ENCODE data around the gene FAM20C. TPM values are rescaled to one million over a fixed set of nuclear protein-coding genes. Genes with fewer than 3 reads are reported as not detected.
"Not testable (repeated sequence)": the region's sequence is repeated elsewhere in the genome, so short reads cannot be mapped to it uniquely, and the experiment has no call there.

Gene FAM20C
- total RNA-seq, 1 donor from 2014 or later = 1.0 TPM

DNA sequence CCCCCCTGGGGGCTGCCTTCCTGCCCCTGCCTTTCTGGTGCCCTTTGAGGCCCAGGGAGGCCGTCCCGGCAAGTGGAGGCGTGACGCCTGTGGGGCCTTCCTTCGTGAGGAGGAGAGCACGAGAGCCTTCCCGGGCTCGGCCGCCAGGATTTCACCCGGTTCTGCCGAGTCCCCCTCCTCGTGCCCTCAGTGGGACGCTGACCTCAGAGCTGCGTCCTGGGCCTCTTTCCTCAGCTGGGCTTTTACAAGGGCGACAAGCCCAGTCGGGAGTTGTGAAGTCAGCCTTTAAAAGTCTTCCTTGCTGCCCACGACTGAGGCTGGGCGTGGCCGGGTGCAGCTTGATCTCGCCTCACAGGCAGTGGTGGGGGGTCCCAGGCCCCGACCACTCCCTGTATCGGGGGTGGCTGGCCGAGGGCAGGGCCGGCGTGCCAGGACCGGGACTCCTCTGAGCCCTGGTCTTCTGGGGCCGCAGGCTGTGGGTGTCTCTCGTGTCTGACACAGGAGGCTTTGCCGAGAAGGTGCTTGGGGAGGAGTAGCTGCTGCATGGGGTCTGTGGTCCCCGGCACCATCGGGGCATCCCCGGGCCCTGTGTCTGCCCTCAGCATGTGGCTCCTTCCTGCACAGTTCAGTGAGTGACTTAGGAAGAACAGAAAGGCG, 41.8 kb downstream of the FAM20C start:
- H3K27ac Mint-ChIP-seq = no peak overlapping the region
- H3K27me3 Mint-ChIP-seq = no peaks in the 10 kb centered on the region
- no peaks in the 10 kb centered on the region for H3K4me1 Mint-ChIP-seq
- no peak for DNase-seq
- intact Hi-C loops (cut with micrococcal nuclease) = no loop called here
- no peaks in the 10 kb centered on the region for H3K36me3 Mint-ChIP-seq (ENCODE audit: low read depth)
- no peak overlapping the region for H3K4me3 Mint-ChIP-seq
- H3K9me3 Mint-ChIP-seq = no peaks in the 10 kb centered on the region

DNA sequence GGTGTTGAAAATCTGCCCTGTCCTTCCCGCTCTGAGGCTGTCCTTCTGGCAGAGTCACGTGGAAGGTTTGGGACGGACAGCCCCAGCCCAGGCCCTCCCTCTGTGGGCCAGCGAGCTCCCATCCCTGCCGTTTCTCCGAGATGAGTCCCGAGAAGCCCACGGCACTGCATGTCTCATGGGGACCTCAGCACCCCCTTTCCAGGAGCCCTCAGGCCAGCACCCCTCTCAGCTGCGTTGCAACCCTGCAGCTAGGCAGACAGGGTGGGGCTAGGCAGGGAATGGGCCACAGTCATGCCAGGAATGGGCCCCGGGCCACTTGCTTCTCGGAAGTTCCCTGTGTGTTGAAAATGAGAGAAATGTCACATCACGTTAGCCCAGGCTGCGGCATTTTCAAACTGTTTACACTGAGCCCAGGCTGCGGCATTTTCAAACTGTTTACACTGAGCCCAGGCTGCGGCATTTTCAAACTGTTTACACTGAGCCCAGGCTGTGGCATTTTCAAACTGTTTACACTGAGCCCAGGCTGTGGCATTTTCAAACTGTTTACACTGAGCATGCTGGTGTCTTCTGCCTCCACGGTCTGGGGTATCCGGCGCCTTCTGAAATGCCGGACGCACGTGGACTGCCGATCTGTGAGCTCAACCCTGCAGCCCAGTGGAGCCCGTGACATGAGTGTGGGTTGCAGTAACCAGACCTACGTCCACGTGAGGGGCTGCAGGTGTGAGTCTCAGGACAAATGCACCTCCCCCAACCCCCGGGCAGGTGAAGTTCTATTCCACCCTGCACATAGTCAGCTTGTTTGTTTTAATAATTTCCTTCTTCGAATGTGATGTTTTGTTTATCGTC, 42.6 kb downstream of the FAM20C start:
- Mint-ChIP-seq H3K4me1 (no peaks in the 10 kb centered on the region), H3K27ac (no peak overlapping the region), H3K27me3 (no peaks in the 10 kb centered on the region), H3K9me3 (no peaks in the 10 kb centered on the region), H3K4me3 (no peak overlapping the region), H3K36me3 (ENCODE audit: low read depth) (no peaks in the 10 kb centered on the region)
- intact Hi-C loops (cut with micrococcal nuclease) = no loop called here
- no peak for DNase-seq

DNA sequence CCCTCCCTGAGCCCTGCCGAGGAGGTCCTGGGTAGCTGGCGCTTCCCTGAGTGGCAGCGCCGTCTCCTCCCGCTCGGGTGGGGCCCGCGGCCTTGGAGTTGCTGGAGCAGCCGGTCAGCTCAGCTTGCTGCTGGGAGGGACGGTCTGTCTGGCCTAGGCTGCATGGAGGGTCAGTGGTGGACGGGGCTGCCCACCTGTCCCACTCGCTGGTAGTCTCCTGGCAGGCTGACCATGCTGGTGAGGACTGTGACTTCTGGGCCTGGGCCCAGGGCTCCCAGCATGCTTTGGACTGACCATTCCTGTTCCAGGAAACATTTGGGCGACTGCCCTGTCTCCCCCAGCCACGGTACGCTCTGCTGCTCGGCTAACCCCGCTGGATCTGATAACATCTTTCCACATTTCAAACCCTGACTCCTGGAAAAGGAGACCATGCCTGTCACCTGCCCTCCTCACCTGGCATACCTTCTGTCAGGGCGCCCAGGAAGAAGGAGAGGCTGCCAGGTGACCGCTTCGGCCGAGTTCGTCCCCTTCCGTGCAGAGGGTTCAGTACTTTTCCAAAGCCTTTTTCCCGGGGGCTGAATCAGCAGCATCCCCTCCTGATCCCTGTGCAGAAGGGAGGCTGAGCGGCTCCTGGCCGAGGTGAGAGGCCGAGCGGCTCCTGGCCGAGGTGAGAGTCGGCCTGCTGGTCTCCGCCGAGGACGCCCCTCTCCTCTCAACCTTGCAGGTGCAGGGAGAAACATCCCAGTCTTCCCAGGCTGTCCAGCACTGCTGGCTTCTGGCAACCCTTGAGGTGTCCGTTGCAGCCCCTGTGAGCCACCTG, 43.4 kb downstream of the FAM20C start:
- H3K4me3 Mint-ChIP-seq = no peak overlapping the region
- no peak for DNase-seq
- no peaks in the 10 kb centered on the region for H3K4me1 Mint-ChIP-seq
- no peak overlapping the region for H3K27ac Mint-ChIP-seq
- intact Hi-C loops (cut with micrococcal nuclease) = no loop called here
- no peaks in the 10 kb centered on the region for H3K36me3 Mint-ChIP-seq (ENCODE audit: low read depth)
- H3K27me3 Mint-ChIP-seq = no peaks in the 10 kb centered on the region
- no peaks in the 10 kb centered on the region for H3K9me3 Mint-ChIP-seq

DNA sequence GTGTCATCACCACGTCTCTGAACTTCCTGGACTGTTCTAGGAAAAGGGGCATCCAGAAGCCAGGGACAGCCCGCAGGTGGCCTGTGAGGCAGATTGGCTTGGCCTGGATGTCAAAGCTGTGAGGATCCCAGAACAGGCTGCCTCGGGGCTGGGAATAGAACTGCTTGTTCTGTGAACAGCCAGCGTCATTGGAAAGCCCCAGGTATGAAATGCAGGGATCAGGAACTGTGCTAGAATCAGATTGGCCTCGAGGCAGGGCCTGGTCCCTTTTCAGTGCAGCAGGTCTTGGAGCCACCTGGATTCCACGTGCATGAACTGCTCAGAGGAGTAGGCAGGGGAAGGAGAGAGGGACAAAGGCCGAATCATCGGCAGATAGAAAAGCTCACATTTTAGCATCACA, 44.6 kb downstream of the FAM20C start:
- Mint-ChIP-seq H3K4me3 (no peak overlapping the region), H3K27ac (no peak overlapping the region), H3K36me3 (ENCODE audit: low read depth) (no peaks in the 10 kb centered on the region), H3K9me3 (no peaks in the 10 kb centered on the region), H3K27me3 (no peaks in the 10 kb centered on the region), H3K4me1 (no peaks in the 10 kb centered on the region)
- no peak for DNase-seq
- intact Hi-C loops (cut with micrococcal nuclease) = no loop called here

DNA sequence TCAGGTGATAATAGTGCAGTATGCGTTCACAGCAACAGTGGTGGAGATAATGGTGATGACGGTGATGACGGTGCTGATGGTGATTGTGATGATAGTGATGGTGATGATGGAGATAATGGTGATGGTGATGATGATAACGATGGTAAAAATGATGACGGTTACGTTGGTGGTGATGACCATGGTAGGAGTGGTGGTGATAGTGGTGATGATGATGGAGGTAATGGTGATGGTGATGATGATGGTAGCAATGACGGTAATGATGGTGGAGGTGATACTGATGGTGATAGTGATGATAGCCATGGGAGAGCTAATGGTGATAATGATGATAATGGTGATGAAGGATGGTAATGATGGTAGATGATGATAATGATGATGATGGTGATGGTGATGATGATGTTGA, 45.0 kb downstream of the FAM20C start:
- intact Hi-C loops (cut with micrococcal nuclease) = no loop called here
- DNase-seq = no peak
- Mint-ChIP-seq H3K4me1 (no peaks in the 10 kb centered on the region), H3K4me3 (no peak overlapping the region), H3K27me3 (no peaks in the 10 kb centered on the region), H3K36me3 (ENCODE audit: low read depth) (no peaks in the 10 kb centered on the region), H3K9me3 (no peaks in the 10 kb centered on the region), H3K27ac (no peak overlapping the region)

DNA sequence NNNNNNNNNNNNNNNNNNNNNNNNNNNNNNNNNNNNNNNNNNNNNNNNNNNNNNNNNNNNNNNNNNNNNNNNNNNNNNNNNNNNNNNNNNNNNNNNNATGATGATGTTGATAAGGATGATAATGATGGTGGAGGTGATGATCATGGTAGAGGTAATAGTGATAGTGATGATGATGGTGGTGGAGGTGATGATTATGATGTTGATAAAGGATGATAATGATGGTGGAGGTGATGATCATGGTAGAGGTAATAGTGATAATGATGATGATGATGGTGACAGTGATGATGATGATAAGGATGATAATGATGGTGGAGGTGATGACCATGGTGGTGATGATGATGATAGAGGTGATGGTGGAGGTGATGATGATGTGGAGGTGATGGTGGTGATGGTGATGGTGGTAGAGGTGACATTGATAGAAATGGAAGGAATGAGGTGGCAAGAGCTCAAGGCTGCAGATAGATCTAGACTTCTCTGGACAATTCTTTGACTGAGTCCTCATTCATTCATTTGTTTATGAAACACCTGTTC, 47.8 kb downstream of the FAM20C start:
- no peak overlapping the region for H3K4me3 Mint-ChIP-seq
- intact Hi-C loops (cut with micrococcal nuclease) = no loop called here

DNA sequence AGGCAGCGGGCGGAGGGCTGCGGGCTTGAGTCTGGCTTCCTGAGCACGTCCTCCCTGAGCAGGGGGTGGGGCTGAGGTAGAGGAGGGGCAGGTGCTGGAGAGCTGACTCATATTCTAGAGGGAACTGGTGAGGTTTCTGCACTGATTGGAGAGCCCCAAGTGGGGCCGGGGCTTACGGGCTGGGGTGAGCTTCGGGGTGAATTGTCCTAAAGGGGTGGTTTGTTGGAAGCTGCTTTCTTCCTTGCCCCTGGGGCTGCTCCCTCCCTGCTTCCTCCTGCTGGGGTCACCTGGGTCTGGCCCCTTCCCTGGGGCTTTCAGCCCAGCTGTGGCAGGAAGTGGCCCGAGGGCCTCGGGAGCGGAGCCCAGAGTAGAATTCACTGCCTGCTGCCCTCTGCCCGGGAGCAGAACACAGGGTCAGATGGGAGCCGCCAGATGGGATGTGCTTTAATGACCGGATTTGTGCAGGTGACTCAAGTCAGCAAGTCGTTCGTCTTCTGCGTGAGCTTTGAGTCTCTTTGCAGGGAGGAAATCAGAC, 48.6 kb downstream of the FAM20C start:
- H3K9me3 Mint-ChIP-seq = no peaks in the 10 kb centered on the region
- H3K27me3 Mint-ChIP-seq = no peaks in the 10 kb centered on the region
- no peaks in the 10 kb centered on the region for H3K36me3 Mint-ChIP-seq (ENCODE audit: low read depth)
- no peak overlapping the region for H3K4me3 Mint-ChIP-seq
- DNase-seq = no peak
- H3K27ac Mint-ChIP-seq = no peak overlapping the region
- intact Hi-C loops (cut with micrococcal nuclease) = no loop called here
- H3K4me1 Mint-ChIP-seq = no peaks in the 10 kb centered on the region

More for the DNA sequence above, 47.8 kb downstream of the FAM20C start:
- no peak for DNase-seq
- H3K4me1 Mint-ChIP-seq = no peaks in the 10 kb centered on the region
- H3K9me3 Mint-ChIP-seq = no peaks in the 10 kb centered on the region
- H3K27ac Mint-ChIP-seq = no peak overlapping the region
- H3K27me3 Mint-ChIP-seq = no peaks in the 10 kb centered on the region
- H3K36me3 Mint-ChIP-seq (ENCODE audit: low read depth) = no peaks in the 10 kb centered on the region

DNA sequence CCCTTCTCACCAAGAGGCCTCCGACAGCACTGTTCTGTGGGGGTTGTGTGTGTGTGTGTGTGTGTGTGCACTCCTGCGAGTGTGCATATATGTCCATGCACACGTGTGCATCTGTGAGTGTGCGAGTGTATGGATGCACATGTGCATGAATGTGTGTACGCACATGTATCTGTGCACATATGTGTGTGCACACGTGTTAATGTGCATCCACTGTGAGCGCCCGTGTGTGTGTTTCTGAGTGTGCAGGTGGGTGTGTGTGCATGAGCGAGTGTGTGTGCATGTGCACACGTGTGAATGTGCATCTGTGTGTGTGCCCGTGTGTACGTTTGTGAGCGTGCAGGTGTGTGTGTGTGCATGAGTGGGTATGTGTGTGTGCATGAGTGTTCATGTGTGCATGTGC, 49.1 kb downstream of the FAM20C start:
- Mint-ChIP-seq H3K4me3 (no peak overlapping the region), H3K4me1 (no peaks in the 10 kb centered on the region), H3K9me3 (no peaks in the 10 kb centered on the region), H3K27ac (no peak overlapping the region), H3K36me3 (ENCODE audit: low read depth) (no peaks in the 10 kb centered on the region), H3K27me3 (no peaks in the 10 kb centered on the region)
- intact Hi-C loops (cut with micrococcal nuclease) = no loop called here
- DNase-seq = no peak

DNA sequence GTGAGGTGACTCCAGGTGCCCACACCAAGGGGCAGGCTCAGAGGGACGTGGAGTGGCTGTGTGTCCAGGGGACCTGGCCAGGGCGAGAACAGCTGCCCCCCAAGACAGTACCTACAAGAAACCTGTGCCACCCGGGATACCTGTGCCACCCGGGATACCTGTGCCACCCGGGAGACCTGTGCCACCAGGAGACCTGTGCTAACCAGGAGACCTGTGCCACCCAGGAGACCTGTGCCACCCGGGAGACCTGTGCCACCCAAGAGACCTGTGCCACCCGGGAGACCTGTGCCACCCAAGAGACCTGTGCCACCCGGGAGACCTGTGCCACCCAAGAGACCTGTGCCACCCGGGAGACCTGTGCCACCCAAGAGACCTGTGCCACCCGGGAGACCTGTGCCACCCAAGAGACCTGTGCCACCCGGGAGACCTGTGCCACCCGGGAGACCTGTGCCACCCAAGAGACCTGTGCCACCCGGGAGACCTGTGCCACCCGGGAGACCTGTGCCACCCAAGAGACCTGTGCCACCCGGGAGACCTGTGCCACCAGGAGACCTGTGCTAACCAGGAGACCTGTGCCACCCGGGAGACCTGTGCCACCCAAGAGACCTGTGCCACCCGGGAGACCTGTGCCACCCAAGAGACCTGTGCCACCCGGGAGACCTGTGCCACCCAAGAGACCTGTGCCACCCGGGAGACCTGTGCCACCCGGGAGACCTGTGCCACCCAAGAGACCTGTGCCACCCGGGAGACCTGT, 50.6 kb downstream of the FAM20C start:
- intact Hi-C loops (cut with micrococcal nuclease); H3K9me3 Mint-ChIP-seq; H3K36me3 Mint-ChIP-seq (ENCODE audit: low read depth); H3K4me1 Mint-ChIP-seq; H3K27ac Mint-ChIP-seq; H3K27me3 Mint-ChIP-seq; H3K4me3 Mint-ChIP-seq; DNase-seq: not testable (repeated sequence)

DNA sequence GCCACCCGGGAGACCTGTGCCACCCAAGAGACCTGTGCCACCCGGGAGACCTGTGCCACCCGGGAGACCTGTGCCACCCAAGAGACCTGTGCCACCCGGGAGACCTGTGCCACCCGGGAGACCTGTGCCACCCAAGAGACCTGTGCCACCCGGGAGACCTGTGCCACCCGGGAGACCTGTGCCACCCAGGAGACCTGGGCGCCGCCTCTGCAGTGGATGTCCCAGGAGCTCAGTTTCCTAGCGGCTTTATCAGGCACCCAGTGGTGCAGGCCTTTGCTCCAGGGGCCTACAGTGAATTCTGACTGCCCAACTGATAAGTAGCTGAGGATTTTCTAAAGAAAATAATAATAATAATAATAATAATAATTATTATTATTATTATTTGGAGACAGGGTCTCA, 51.2 kb downstream of the FAM20C start:
- H3K4me1 Mint-ChIP-seq; H3K27me3 Mint-ChIP-seq; H3K9me3 Mint-ChIP-seq; H3K4me3 Mint-ChIP-seq; H3K36me3 Mint-ChIP-seq (ENCODE audit: low read depth); intact Hi-C loops (cut with micrococcal nuclease); H3K27ac Mint-ChIP-seq; DNase-seq: not testable (repeated sequence)

DNA sequence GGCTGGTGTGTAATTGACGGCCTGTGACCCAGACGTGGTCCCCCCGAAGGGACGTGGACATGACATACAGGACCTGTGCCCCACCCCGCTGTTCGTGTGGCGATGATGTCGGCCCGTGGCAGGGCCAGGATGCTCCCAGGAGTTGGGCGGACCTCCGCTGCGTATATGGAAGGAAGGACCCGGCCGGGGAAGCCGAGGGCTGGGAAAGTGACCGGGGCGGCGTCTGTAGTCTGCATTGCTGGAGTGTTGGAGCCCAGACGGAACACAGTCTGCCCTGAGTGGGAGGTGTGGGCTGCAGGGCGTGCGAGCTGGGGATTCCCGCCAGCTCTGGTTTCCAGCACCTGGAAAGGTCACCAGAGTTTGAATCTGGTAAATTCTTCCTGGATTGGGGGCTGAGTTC, 52.6 kb downstream of the FAM20C start:
- H3K4me3 Mint-ChIP-seq = no peak overlapping the region
- H3K27me3 Mint-ChIP-seq = no peaks in the 10 kb centered on the region
- DNase-seq = no peak
- no peak overlapping the region for H3K27ac Mint-ChIP-seq
- H3K36me3 Mint-ChIP-seq (ENCODE audit: low read depth) = no peaks in the 10 kb centered on the region
- intact Hi-C loops (cut with micrococcal nuclease) = no loop called here
- no peaks in the 10 kb centered on the region for H3K4me1 Mint-ChIP-seq
- H3K9me3 Mint-ChIP-seq = no peaks in the 10 kb centered on the region

DNA sequence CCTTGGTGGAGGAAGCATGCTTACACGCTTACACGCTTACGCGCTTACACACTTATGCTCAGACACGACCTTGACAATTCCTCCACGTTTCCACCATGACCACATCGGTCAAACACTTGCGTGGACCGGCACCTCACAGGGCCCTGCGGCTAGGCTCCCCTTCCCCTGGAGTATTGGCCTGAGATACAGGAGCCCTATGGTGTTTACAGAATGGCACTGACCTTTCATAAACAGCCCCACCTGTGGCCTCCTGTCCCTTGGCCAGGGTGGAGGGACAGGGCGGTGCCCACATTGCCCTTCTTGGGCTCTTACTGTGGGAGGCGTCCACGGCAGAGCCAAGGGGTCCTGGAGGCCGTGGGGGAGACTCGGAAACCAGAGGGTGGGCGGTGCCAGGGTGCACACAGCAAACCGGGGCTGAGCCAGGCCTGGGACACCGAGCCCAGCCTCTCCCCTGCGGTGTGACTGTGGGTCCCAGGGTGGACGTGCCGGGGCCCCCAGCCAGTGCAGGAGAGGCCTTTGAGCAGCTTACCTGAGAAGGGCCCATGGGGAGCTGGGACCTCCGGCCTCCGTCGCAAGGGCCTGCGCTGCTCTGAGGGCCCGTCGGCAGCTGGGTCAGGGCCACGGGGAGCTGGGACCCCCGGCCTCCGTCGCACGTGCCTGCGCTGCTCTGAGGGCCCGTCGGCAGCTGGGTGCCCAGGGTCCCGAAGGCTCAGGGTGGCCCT, 53.4 kb downstream of the FAM20C start:
- intact Hi-C loops (cut with micrococcal nuclease) = no loop called here
- Mint-ChIP-seq H3K27me3 (no peaks in the 10 kb centered on the region), H3K4me3 (no peak overlapping the region), H3K9me3 (no peaks in the 10 kb centered on the region), H3K36me3 (ENCODE audit: low read depth) (no peaks in the 10 kb centered on the region), H3K4me1 (no peaks in the 10 kb centered on the region), H3K27ac (no peak overlapping the region)
- DNase-seq = no peak

DNA sequence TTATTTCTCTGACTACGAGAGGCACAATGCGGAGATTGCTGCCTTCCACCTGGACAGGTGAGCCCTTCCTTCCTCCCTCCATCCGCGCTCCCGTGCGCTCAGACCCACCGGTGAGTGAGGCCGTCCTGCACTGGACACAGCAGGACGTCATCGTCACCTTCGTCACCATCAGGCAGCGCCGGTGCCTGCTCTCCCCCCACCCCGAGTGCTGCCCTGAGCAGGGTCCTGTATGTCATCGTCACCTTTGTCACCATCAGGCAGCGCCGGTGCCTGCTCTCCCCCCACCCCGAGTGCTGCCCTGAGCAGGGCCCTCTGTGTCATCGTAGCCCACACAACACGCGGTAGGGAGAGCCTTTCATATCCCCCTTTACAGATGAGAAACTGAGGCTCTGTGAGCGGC, 54.1 kb downstream of the FAM20C start:
- intact Hi-C loops (cut with micrococcal nuclease) = no loop called here
- no peaks in the 10 kb centered on the region for H3K4me1 Mint-ChIP-seq
- no peaks in the 10 kb centered on the region for H3K36me3 Mint-ChIP-seq (ENCODE audit: low read depth)
- H3K27me3 Mint-ChIP-seq = no peaks in the 10 kb centered on the region
- no peak overlapping the region for H3K4me3 Mint-ChIP-seq
- no peak overlapping the region for H3K27ac Mint-ChIP-seq
- no peak for DNase-seq
- no peaks in the 10 kb centered on the region for H3K9me3 Mint-ChIP-seq
